OCI-LY1 (cell line): ENCODE measurements around the gene SMAD6.

Experiments used
- H2AFZ ChIP-seq: fragments of 200-600 bp; sonication (generic), shearing (Covaris generic); 2 replicates; pipeline ENCODE4 v1.6.0; 2014; ENCODE audit warnings: antibody characterized with exemption, mild to moderate bottlenecking, low read length
- H3F3A ChIP-seq: fragments of 200-600 bp; sonication (generic), shearing (Covaris generic); 2 replicates; pipeline ENCODE4 v1.6.0; 2014; ENCODE audit warnings: mild to moderate bottlenecking, antibody characterized with exemption, low read length, moderate library complexity; ENCODE audit not compliant: insufficient read depth
- H3K27ac ChIP-seq: fragments of 200-600 bp; sonication (generic); 2 replicates; pipeline ENCODE4 v1.5.1; 2014; ENCODE audit warnings: low read length, mixed run types, mild to moderate bottlenecking, low read depth; ENCODE audit not compliant: poor library complexity, severe bottlenecking
- H3K27me3 ChIP-seq: fragments of 200-600 bp; sonication (generic); 2 replicates; pipeline ENCODE4 v1.6.0; 2014; ENCODE audit warnings: antibody characterized with exemption, mild to moderate bottlenecking, low read length, moderate library complexity; ENCODE audit not compliant: insufficient read depth
- H3K36me3 ChIP-seq: fragments of 200-600 bp; sonication (generic); 2 replicates; pipeline ENCODE4 v1.6.1; 2014; ENCODE audit warnings: mild to moderate bottlenecking, antibody characterized with exemption, low read length, moderate library complexity, mixed read lengths; ENCODE audit not compliant: insufficient read depth
- H3K4me1 ChIP-seq: fragments of 200-600 bp; sonication (generic); 2 replicates; pipeline ENCODE4 v1.5.1; 2014; ENCODE audit warnings: mild to moderate bottlenecking, low read length, moderate library complexity; ENCODE audit not compliant: insufficient read depth, severe bottlenecking
- H3K4me2 ChIP-seq: fragments of 200-600 bp; sonication (generic), shearing (Covaris generic); 2 replicates; pipeline ENCODE4 v1.6.1; 2014; ENCODE audit warnings: low read length
- H3K4me3 ChIP-seq: fragments of 200-600 bp; sonication (generic); 2 replicates; pipeline ENCODE4 v1.5.1; 2014; ENCODE audit warnings: low read length, low read depth, mild to moderate bottlenecking, mixed read lengths; ENCODE audit not compliant: poor library complexity, severe bottlenecking
- H3K79me2 ChIP-seq: fragments of 200-600 bp; shearing (Covaris generic); 2 replicates; pipeline ENCODE4 v1.6.1; 2016; ENCODE audit warnings: mixed run types, low read length, mixed read lengths; ENCODE audit not compliant: insufficient read depth
- H3K9ac ChIP-seq: fragments of 200-600 bp; sonication (generic), shearing (Covaris generic); 2 replicates; pipeline ENCODE4 v1.6.1; 2014; ENCODE audit warnings: mild to moderate bottlenecking, low read length, mixed read lengths
- H3K9me2 ChIP-seq: fragments of 200-600 bp; sonication (generic), shearing (Covaris generic); 2 replicates; pipeline ENCODE4 v1.6.1; 2014; ENCODE audit warnings: low read depth, mild to moderate bottlenecking, low read length, mixed read lengths
- H3K9me3 ChIP-seq: fragments of 200-600 bp; shearing (Covaris generic); 2 replicates; pipeline ENCODE4 v1.6.1; 2014; ENCODE audit warnings: low read length, mixed read lengths
- H4K20me1 ChIP-seq: fragments of 200-600 bp; sonication (generic), shearing (Covaris generic); 2 replicates; pipeline ENCODE4 v1.6.0; 2016; ENCODE audit warnings: mild to moderate bottlenecking, low read length; ENCODE audit not compliant: insufficient read depth
- EZH2 ChIP-seq: fragments of 200-600 bp; sonication (generic), shearing (Covaris generic); IDR thresholded peaks from 2 replicates; pipeline ENCODE4 v1.8.0; 2017; ENCODE audit warnings: borderline replicate concordance, mixed run types, mild to moderate bottlenecking, antibody characterized with exemption, low read length, moderate library complexity, mixed read lengths
- TF ChIP-seq, protein P1 (sequence below): fragments of 200-600 bp; sonication (generic), shearing (Covaris generic); IDR thresholded peaks from 2 replicates; pipeline ENCODE4 v1.5.1; 2017; ENCODE audit warnings: mild to moderate bottlenecking, antibody characterized with exemption, low read length, moderate library complexity, mixed read lengths

The SMAD6 gene

DNA sequence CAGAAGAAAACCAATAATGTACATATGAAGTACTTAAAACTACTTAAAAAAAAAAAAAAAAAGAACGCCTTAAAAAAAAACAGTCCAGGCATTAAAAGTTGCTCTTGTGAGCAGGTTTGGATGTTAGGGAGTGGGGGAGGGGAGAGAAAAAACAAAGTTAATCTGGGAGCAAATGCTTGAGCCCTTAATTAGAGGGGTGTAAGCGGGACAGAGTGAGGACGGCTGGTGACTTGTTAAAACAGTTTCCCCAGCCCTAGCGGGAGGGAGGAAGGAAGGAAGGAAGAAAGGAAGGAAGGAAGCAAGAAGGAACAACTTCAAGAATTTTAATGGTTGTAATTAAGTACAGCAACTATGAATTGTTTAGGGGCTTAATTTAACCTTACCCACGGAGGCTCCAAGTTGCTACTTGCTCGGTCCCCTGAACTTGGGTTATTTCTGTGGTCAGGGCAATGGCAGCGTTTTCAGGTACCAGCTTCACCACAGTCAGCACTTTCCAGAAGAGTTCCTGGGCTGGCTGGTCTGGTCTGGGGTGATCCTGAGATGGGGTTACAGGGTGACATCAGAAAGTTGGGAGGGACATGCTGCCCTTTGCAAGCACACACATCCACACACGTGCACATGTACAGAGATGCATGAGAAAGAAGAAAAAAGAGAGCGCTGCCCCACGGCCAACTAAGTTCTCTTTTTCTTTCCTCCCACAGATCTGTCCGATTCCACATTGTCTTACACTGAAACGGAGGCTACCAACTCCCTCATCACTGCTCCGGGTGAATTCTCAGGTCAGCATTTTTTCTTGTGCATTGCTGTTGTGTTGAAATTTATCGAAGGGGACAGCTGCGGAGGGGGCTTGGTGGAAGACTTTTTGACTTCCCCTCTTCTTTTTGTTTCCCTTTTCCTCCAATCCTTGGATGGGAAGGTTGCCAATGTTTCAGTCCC is 14.0 kb downstream of the SMAD6 start:
- no peak overlapping the region for H2AFZ ChIP-seq
- H3K9me3 ChIP-seq = no peaks in the 10 kb centered on the region
- peak overlapping the region; percentile 72 for H3K9ac ChIP-seq
- H3K36me3 ChIP-seq = peaks cover 24% of the 10 kb centered on the region; the same call in 1 of the 2 replicates
- H3K27ac ChIP-seq = peak overlapping the region; percentile 100
- H3K4me3 ChIP-seq = peak overlapping the region; percentile 37
- no peaks in the 10 kb centered on the region; the same call in 1 of the 2 replicates for H3F3A ChIP-seq
- H3K9me2 ChIP-seq = no peaks in the 10 kb centered on the region
- H3K27me3 ChIP-seq = no peaks in the 10 kb centered on the region
- H3K4me1 ChIP-seq = peaks cover 81% of the 10 kb centered on the region
- no peaks in the 10 kb centered on the region for H3K79me2 ChIP-seq
- H3K4me2 ChIP-seq = peak overlapping the region; percentile 73
- TF ChIP-seq, protein P1, sequence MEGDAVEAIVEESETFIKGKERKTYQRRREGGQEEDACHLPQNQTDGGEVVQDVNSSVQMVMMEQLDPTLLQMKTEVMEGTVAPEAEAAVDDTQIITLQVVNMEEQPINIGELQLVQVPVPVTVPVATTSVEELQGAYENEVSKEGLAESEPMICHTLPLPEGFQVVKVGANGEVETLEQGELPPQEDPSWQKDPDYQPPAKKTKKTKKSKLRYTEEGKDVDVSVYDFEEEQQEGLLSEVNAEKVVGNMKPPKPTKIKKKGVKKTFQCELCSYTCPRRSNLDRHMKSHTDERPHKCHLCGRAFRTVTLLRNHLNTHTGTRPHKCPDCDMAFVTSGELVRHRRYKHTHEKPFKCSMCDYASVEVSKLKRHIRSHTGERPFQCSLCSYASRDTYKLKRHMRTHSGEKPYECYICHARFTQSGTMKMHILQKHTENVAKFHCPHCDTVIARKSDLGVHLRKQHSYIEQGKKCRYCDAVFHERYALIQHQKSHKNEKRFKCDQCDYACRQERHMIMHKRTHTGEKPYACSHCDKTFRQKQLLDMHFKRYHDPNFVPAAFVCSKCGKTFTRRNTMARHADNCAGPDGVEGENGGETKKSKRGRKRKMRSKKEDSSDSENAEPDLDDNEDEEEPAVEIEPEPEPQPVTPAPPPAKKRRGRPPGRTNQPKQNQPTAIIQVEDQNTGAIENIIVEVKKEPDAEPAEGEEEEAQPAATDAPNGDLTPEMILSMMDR = no peak
- TF ChIP-seq EZH2 = no peak
- no peaks in the 10 kb centered on the region for H4K20me1 ChIP-seq

DNA sequence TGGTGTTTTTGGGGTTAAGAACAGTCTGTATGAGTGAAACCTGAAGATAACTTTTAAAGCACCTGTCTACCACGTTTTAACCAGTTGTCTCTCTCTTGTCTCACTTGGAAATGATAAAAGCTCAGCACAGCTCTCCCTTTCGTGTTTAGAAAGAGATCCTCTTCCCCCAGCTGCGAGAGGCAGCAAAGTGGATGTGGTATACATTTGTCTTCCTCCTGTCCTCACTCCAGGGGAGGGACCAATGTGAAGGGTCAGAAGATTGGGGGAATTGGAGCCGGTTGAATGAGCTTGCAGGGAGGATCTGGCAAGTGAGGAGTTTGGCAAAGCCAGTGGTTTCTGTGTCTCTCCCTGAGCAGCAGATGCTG is 14.6 kb downstream of the SMAD6 start:
- no peaks in the 10 kb centered on the region for H4K20me1 ChIP-seq
- H3K4me1 ChIP-seq = peaks cover 81% of the 10 kb centered on the region
- peaks cover 24% of the 10 kb centered on the region; the same call in 1 of the 2 replicates for H3K36me3 ChIP-seq
- H2AFZ ChIP-seq = no peak overlapping the region
- no peaks in the 10 kb centered on the region for H3K27me3 ChIP-seq
- H3K79me2 ChIP-seq = no peaks in the 10 kb centered on the region
- no peaks in the 10 kb centered on the region for H3K9me2 ChIP-seq
- TF ChIP-seq, protein P1 = no peak
- TF ChIP-seq EZH2 = no peak
- no peaks in the 10 kb centered on the region; the same call in 1 of the 2 replicates for H3F3A ChIP-seq
- H3K4me3 ChIP-seq = no peak overlapping the region
- peak overlapping the region; percentile 72; the same call in 1 of the 2 replicates for H3K9ac ChIP-seq
- peak overlapping the region; percentile 73; the same call in 1 of the 2 replicates for H3K4me2 ChIP-seq
- peak overlapping the region; percentile 100 for H3K27ac ChIP-seq
- H3K9me3 ChIP-seq = no peaks in the 10 kb centered on the region

DNA sequence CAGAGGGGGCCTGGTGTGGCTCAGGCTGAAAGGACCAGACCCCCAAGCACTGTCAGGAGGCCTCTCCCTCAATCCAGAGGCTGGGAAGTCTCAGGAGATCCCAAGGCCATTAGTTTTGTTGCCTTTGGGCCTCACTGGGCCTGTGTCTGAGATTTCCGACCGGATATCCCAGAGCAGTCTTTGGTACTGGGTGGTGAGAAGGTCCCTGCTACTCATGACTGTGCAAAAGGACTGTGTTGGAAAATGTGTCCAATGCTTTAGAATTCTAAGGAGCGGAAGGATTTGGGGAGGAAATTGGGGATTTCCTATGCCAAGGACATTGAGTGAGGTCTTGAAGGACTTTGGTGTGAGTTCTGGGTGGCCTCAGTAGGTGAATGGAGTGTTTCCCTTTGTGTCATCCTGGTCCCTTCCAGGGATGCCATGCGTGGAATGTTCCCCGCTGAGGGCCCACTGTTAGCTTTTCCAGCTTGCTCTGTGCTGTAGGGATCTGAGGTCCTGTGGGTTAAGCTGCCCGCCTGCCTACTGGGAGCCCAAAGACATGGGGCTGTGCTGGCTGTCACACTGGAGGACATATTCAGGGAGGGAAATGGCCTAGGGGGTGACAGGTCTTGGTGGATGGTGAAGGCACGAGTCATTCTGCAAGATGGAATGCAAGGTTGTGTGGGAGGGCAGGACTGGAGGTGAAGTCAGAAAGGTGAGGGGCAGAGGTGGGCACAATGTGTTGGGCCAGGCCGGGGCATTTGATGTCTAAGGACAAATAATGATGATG is 16.4 kb downstream of the SMAD6 start:
- TF ChIP-seq, protein P1 = no peak
- TF ChIP-seq EZH2 = no peak
- H3K9me2 ChIP-seq = no peaks in the 10 kb centered on the region
- no peaks in the 10 kb centered on the region; the same call in 1 of the 2 replicates for H3F3A ChIP-seq
- no peaks in the 10 kb centered on the region for H3K9me3 ChIP-seq
- H3K27ac ChIP-seq = peak overlapping the region; percentile 96
- no peaks in the 10 kb centered on the region for H3K79me2 ChIP-seq
- no peak overlapping the region for H2AFZ ChIP-seq
- H3K4me1 ChIP-seq = peaks cover 81% of the 10 kb centered on the region
- no peaks in the 10 kb centered on the region for H4K20me1 ChIP-seq
- H3K4me2 ChIP-seq = no peak overlapping the region
- H3K36me3 ChIP-seq = peaks cover 24% of the 10 kb centered on the region; the same call in 1 of the 2 replicates
- no peak overlapping the region for H3K4me3 ChIP-seq
- no peaks in the 10 kb centered on the region for H3K27me3 ChIP-seq
- H3K9ac ChIP-seq = no peak overlapping the region
